Activated CD4-positive, alpha-beta T cell treated with anti-CD3 and anti-CD28 coated beads, Interleukin-2, Interleukin-4, amounts not matched to agents 100 ng/mL and 50 ng/mL, durations not matched to agents 16 hours and 8 hours (primary cell): ENCODE data around the gene CDC37L1.

Source experiments
- DNase-seq: peaks from one replicate; pipeline ENCODE4 v3.0.0-alpha.2; 2020; ENCODE audit warnings: low spot score

The CDC37L1 gene

DNA sequence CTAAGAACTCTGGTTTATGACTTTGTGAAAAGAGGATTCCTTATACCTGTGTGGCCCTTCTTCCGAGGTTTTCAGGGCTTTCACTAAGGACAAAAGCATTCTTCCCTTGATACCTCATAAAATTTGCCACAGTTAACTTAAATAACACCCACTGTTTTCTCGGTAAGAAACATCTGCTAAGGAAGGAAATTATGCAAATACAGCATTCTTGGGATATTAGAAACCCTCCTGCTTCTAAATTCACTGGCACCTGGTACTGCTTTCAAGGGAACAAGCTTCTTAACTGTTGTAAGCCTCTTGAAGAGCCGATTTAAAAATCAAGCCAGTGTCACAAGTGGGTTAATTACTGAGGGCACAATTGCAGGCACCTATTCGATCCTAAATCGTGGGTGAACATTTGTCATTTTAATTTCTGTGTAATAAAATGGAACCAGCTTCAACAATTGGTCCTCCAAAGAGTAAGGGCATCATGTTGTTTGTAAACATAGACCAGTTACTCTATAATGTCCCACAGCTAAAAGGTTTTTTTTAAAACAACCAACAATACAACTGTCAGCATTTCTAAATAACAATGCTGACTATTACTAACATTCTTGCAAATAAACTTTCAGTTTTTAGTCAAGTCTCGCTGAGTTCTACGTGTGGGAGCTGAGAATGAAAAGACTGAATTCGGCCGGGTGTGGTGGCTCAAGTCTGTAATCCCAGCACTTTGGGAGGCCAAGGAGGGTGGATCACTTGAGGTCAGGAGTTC lies 35.1 kb downstream of the CDC37L1 start:
- no peak for DNase-seq

DNA sequence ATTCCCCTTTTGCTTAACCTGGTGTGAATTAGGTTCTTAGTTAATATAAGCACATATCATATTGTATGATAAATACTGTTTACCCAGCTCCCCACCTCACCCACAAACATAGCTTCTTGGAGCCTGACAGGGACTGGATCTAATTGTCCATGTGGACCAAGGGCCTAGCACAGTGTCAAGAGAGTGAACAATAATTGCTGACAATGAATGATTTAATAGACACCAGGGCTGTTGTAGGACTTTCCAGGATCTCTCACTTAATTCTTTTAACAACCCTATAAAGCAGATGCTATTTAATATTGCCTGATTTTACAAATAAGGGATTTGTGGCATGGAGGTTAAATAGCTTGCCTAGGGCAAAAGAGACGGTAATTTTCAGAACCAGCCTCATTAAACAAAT lies 36.8 kb downstream of the CDC37L1 start:
- no peak for DNase-seq

DNA sequence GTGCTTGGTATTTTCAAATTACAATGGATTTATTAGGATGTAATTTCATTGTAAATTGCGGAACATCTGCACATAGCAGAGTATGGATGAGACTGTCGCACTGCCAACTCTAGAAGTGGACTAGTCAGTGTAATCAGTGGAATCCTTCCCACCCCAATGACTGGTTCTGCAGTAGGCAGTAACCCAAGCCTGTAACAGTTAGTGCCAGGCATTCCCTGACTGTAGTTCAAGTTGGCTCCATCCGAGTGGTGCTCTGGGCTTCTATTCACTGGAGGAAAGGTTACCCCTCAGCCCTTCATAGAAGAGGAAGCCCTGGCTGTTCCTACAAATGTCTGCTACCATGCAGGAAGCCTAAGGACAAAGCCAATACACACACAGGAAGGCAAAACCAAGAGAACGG lies 38.4 kb downstream of the CDC37L1 start:
- no peak for DNase-seq

DNA sequence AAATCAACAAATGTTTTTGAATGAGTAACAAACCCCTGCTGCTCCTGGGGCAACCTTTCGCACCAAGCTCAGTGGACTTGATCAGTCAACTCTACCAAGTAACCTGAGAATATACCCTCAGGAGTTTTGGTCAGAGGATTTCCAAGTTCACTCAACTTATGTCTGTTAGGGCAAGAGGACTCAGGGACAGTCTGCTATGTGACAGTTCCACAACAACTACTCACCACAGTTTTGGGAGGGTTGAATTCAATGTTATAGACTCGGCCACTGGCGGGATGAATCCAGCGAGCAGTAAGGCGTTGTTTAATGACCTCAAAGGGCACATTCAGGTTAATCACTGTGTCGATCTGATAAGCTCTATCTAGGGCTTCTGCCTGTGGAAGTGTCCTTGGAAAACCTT lies 39.5 kb downstream of the CDC37L1 start:
- no peak for DNase-seq

DNA sequence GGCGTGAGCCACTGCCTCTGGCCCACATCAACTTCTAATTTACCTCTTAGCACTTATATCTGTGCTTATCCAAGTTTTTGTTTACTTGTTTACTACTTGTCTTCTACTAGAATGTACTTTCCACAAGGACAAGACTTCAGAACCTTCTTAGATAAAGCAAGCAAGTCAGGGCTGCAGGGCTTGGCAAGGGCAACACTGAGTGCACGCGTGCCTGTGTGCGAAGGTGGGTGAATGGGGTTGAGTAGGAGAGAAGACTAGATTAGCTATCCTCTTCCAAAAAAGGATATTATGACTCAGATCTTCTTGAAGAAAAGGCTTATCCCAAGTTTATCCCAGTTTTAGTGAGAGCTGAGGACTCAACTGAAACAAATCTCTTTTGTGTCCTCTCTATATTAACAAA lies 42.4 kb downstream of the CDC37L1 start:
- no peak for DNase-seq

DNA sequence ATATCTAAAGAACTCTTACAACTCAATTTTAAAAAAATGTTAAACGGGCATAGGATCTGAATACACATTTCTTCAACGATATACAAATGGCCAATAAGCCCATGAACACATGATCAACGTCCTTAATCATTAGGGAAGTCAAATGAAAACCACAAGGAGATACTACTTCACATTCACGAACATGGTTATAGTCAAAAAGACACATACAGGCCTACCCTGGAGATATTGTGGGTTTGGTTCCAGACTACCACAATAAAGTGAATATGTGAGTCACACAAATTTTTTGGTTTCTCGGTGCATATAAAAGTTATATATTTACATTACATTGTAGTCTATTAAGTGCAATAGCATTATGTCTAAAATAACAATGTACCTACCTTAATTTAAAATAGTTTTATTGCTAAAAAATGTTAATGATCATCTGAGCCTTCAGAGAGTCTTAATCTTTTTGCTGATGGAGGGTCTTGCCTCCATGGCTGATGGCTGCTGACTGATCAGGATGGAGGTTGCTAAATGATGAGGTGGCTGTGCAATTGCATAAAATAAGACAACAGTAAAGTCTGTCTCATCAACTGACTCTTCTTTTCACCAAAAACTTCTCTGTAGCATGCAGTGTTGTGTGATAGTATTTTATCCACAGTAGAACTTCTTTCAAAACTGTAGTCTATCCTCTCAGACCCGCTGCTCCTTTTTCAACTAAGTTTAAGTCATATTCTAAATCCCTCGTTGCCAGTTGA lies 46.5 kb downstream of the CDC37L1 start:
- DNase-seq: peak; percentile 41

DNA sequence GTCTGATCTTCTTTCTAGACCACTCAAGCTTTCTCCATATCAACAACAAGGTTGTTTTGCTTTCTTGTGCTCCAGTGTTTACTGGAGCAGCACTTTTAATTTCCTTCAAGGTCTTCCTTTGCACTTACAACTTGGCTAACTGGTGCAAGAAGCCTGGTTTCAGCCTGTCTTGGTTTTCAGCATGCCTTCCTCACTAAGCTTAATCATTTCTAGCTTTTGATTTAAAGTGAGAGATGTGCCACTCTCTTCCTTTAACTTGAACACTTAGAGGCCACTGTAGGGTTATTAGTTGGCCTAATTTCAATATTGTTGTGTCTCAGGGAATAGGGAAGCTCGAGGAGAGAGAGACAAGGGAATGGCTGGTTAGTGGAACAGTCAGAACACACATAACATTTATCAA lies 48.2 kb downstream of the CDC37L1 start:
- peak; percentile 40 for DNase-seq

DNA sequence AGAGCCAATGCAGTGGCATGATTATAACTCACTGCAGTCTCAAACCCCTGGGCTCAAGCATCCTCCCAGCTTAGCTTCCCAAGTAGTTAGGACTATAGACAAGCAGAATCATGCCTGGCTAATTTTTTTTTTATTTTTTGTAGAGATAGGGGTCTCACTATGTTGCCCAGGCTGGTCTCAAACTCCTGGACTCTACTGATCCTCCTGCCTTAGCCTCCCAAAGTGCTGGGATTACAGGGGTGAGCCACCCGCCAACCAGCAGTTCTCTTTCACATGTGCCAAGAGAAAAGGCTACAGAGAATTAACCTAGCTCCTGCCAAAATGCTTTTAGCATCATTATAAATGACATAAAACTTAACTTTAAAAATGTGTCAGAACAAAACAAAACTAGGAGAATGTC lies 53.5 kb downstream of the CDC37L1 start:
- DNase-seq: no peak

DNA sequence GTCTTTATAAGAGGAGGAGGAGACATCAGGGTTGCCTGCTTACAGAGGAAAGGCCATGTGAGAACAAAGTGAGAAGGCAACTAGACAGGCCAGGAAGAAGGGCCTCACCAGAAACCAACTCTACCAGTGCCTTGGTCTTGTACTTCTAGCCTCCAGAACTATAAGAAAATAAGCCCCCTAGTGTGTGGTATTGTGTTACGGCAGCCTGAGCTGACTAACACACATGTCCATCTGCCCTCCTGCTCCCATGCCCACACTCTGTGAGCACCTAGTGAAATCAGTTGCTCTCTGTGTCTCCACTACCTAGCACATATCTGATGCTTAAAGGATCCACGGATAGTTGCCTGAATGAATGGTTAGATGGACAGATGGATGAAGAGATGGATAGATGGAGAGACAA lies 54.8 kb downstream of the CDC37L1 start:
- no peak for DNase-seq

DNA sequence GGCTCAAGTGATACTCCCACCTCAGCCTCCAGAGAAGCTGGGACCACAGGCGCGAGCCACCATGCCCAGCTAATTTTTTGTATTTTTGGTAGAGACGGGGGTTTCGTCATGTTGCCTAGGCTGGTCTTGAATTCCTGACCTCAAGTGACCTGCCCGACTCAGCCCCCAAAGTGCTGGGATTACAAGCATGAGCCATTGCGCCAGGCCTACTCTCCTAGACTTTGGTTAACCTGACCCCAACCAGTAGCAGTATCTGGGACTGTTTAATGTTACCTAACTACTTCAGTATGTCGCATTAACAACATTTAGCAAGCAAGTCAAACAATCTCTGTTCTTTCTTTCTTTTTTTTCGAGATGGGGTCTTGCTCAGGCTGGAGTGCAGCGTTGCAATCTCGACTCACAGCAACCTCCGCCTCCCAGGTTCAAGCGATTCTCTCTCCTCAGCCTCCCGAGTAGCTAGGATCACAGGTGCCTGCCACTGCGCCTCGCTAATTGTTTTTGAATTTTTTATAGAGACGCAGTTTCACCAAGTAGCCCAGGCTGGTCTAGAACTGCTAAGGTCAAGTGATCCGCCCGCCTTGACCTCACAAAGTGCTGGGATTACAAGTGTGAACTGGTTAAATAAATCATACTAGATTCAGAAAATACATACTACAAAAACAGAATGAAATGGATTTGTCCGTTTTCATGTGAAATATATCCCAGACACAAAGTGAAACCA lies 59.7 kb downstream of the CDC37L1 start:
- DNase-seq: no peak

DNA sequence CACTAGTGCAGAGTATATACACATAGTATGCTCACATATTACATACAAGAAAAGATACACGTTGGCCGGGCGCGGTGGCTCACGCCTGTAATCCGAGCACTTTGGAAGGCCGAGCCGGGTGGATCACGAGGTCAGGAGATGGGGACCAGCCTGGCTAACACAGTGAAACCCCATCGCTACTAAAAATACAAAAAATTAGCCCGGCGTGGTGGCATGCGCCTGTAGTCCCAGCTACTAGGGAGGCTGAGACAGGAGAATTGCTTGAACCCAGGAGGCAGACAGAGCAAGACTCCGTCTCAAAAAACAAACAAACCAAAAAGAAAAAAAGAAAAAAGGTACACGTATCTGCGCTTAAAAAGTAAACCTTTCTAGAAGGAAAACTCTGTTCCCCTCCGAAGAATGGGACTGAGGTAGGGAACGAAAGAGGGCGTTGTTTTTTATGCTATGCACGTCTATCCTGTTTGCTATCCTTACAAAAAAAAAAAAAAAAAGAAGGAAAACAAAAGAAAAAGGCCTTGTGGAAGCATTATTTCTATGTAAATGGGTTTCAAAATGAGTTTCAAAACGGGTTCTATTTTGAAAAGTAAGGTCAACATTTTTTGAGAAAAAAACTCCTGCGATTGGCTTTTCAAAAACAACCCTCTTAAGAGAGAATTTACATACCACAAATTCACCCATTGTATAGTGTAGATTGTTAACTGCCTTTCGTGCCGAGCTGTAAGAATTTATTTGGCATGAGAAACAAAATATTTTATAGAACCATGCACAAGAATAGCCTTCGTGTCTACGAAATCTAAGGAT lies 60.4 kb downstream of the CDC37L1 start:
- no peak for DNase-seq

DNA sequence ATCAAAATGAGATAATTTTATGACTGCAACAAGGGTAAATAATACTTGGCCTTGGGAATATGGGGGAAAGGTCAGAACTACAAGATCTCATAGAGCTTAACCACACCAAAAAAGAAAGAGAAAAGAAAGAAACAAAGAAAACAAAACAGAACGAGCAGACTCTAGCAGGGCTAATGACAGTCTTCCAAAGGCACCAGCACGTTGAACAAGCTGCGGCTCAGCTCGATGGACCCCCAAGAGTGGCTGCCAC lies 60.9 kb downstream of the CDC37L1 start:
- no peak for DNase-seq

DNA sequence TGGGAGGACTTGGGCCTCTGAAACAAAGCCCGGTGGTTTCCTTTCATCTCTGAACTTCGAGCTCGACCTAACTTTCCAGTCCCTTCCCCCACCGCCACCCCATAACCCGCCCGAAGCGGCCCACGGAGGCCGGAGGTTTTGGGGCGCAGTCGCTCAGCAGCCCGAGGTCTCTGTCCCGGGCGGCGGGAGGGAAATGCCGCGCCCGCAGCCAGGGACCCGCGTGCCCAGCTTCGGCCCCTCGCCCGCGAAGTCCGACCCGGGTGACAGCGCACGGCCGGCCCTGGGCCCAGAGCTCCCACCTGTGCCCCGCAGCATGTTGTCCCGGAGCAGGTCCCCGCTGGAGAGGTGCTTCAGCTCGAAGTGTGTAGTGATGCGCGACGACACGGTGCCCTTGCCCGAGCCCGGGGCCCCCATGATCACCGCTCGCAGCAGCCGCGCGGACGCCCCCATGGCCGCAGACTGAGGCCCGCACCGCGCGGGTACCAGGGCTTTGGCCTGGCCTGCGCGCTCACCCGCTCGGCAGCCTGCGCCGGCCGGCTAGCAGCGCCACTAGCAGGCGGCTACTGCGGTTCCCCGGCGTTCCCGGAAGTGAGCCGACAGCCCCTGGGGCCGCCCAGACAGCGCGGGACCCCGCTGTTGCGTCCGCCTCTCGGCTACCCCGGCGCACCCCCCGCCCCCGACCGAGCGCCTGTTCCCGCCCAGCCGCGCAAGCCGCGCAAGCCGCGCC lies 61.4 kb downstream of the CDC37L1 start, which contains the start of gene AK3:
Gene AK3, minus strand, starts transcription at position 565 of the 727 bp plus-strand sequence. Its CDS starts 115 bp downstream, at position 450.
- DNase-seq: peak; percentile 79

DNA sequence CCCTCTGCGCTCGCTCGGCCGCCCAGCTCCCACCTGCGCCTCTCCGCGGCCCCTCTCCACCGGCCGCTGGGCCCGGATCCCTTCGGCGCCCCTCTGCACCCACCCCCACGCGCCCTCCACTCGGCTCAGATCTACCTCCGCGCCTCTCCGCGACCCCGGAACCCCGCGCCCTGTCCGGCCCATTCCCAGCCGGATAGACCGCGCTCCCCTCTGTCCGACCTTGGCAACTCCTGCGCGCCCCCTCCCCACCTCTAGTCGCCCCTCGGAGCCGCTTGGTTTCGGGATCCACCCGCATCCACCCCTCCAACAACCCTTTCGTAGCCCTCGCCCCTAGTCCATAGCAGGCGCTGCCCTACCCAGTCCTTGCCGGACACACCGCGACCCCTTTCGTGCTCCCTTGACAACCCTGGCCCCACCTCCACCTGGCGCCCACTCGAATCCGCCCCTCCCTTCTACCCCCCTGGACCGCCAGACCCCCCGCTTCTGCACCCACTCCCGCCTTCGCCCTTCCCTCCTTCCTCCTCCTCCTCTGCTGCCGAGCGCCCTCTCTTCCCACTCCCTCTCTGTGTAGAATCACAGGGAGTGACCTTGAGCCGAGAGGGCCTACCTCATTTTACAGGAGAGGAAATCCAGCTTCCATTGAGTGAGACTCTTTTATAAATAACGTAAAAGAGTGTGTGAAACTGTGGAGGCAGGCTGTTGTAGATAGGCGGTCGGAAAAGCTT lies 62.2 kb downstream of the CDC37L1 start:
- no peak for DNase-seq

DNA sequence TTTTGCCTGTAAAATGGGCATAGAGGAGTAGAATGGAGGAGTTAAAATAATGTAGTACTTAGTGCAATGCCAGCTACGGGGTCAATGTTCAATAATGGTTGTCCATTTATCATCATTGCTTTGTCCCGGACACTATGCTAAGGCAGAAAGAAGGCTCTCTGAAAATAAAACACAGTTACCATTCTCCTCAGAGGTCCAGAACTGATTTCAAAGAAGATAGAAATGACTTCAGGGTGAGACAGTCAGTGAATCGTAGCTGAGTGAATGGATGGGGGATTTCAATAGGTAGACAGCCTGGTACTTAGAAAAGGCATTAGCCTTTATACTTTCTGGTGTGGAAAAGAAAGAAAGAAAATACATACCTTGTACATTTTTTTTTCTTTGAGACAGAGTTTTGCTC lies 62.9 kb downstream of the CDC37L1 start:
- no peak for DNase-seq

DNA sequence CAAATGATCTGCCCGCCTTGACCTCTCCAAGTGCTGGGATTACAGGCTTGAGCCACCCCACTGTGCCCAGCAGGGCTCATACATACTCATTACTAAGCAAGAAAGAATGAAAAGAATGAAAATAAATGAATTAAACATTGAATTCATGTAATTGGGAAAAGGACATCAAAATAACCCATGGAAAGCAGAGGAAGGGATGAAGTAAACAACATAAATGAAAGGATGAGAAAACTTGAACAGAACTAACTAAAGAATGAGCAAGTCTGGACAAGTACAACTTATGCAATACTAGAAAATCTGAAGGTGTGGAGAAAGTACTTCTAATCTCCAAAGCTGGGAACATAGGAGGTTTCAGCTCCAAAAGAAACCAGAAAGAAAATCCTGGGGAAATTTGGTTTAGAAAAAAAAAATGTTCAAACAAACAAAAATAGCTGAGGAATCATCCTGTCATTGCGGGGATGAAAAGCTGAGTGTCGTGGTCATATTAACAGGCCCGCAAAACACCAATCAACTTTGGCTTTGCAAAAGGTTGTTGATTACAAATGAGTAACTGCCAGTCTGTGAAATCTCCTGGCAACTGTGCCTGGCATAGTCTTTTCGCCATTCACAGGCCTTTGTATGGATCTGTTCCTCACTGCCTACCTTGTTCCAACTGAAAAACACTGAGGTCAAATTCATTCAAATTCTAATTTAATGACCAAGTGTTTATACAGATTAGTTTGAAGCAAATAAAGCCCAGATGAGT lies 63.9 kb downstream of the CDC37L1 start:
- no peak for DNase-seq

DNA sequence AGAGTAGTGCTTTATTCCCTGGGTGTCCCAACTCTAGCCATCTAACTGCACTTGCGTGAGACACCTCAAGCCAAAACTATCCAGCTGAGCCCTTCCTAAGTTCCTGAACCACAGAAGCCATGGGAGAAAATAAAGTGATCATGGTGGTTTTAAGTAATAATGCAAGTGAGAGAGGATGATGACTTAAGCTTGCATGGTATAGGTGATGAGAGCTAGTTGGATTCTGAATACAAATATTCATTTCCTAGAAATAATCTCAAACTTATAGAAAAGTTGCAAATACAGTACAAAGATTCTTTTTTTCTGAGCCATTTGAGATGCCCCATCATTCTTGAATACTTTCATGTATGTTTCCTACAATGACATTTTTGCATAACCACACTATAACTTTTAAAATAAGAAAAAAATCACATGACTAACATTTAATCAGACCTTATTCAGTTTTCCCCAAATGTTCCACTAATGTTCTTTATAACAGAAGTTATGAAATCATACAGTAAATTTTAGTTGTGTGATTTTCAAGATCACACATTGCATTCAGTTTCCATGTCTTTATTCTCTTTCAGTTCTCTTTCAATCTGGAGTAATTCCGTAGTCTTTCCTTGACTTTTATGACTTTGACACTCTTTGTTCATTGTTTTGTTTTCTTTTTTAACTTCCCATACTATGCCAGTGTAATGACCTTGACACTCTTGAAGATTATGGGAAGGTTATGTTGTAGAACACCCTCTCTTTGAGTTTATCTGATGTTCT lies 67.1 kb downstream of the CDC37L1 start:
- peak; percentile 14 for DNase-seq

DNA sequence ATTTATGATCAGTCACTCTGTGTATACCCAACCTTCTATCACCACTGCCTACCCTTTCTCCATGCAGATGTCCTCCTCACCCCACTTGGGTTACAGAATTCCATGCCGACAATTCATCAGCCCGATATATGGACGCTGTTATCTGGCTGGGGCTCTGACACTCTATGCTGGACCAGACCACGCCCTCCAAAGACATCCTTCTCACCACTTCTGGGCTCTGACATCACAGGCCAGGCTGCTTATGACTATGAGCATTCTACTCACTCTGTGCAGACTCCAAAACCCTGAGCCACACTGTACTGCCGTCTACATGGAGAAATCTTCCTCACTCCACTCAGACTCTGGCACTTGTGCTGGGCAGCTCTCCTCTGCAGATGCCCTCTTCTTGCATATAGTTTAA lies 69.2 kb downstream of the CDC37L1 start:
- DNase-seq: no peak

DNA sequence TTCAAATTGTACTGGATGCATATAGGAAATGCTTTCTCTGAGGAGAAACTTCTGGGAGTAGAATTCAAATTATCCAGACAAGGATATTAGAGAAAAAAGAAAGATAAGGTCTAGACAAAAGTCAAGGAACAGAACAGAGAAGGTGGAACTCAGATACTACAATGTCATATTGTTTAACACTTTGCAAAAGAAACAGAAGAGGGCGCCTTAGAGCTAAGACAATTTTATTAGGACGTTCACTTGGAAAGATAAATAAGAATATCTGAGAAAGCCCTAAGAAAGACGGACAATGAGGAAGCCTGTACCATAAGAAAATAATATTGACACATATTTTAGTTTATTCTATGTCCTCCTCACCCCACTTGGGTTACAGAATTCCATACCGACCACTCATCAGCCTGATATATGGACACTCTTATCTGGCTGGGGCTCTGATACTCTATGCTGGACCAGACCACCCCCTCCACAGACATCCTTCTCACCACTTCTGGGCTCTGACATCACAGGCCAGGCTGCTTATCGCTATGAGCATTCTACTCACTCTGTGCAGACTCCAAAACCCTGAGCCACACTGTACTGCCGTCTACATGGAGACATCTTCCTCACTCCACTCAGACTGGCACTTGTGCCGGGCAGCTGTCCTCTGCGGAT lies 70.8 kb downstream of the CDC37L1 start:
- peak; percentile 50 for DNase-seq
